CD4-positive, alpha-beta T cell (primary cell): ENCODE data around the gene AURKAIP1. TPM values are rescaled to one million over a fixed set of nuclear protein-coding genes. Genes with fewer than 3 reads are reported as not detected.

ENCODE experiments used
- ATAC-seq: fragments of 200-7000 bp; cut with Tn5 transposase; one replicate; pipeline ENCODE4 v1.10.0; 2022; ENCODE audit warnings: mild to moderate bottlenecking; ENCODE audit not compliant: poor library complexity
- CTCF ChIA-PET: fragments of 350-600 bp; sonication (Branson Sonifier 250); formaldehyde crosslinking; loops from one replicate; lab custom pipeline; 2021; ENCODE audit warnings: antibody characterized with exemption, inconsistent platforms; lab: Charles Lee
- POLR2A ChIA-PET: fragments of 350-600 bp; sonication (Branson Sonifier 250); formaldehyde crosslinking; loops from one replicate; lab custom pipeline; 2021; ENCODE audit warnings: antibody characterized with exemption, inconsistent platforms; lab: Charles Lee
- DNase-seq, 14 experiments: peaks; one replicate each; pipeline ENCODE4 v3.0.0-alpha.2; 2013 to 2020; ENCODE audit warnings: mixed read lengths in 2 of 14
- H3K27ac ChIP-seq, 2 donors: one replicate each; pipeline versions ENCODE4 v1.5.1 to v1.7.0; 2013; ENCODE audit warnings: low read length in 2 of 2, low read depth in 1 of 2, mild to moderate bottlenecking in 1 of 2
- H3K27me3 ChIP-seq, 2 experiments: 1 replicate in 1 of 2; 2 replicates in 1 of 2; pipeline versions ENCODE4 v1.6.1 to v1.7.0; 2013; ENCODE audit warnings: low read length in 2 of 2, control low read depth in 1 of 2, mild to moderate bottlenecking in 1 of 2, moderate library complexity in 1 of 2; ENCODE audit not compliant: insufficient read depth in 2 of 2, control insufficient read depth in 1 of 2
- H3K36me3 ChIP-seq: one replicate; pipeline ENCODE4 v1.6.1; 2013; ENCODE audit warnings: low read length, control low read depth; ENCODE audit not compliant: insufficient read depth
- H3K4me1 ChIP-seq: one replicate; pipeline ENCODE4 v1.6.1; 2013; ENCODE audit warnings: low read length, control low read depth; ENCODE audit not compliant: insufficient read depth
- H3K4me3 ChIP-seq: one replicate; pipeline ENCODE4 v1.5.1; 2013; ENCODE audit warnings: mild to moderate bottlenecking, low read length, moderate library complexity
- H3K9me3 ChIP-seq, 2 experiments: 1 replicate in 1 of 2; 2 replicates in 1 of 2; pipeline versions ENCODE4 v1.6.1 to v1.7.0; 2013; ENCODE audit warnings: low read length in 2 of 2, mild to moderate bottlenecking in 2 of 2, control low read depth in 1 of 2, moderate library complexity in 1 of 2; ENCODE audit not compliant: control insufficient read depth in 1 of 2, insufficient read depth in 1 of 2
- H3K27ac Mint-ChIP-seq: one replicate; pipeline ENCODE4 v1.8.0; 2020; ENCODE audit warnings: mixed read lengths
- H3K27me3 Mint-ChIP-seq: one replicate; pipeline ENCODE4 v1.8.0; 2021; ENCODE audit warnings: mixed read lengths
- H3K36me3 Mint-ChIP-seq: one replicate; pipeline ENCODE4 v1.8.0; 2021; ENCODE audit warnings: low read depth, mixed read lengths
- H3K4me1 Mint-ChIP-seq: one replicate; pipeline ENCODE4 v1.8.0; 2021; ENCODE audit warnings: low read depth, mixed read lengths
- H3K4me3 Mint-ChIP-seq: one replicate; pipeline ENCODE4 v1.8.0; 2020; ENCODE audit warnings: mild to moderate bottlenecking, mixed read lengths
- H3K9me3 Mint-ChIP-seq: one replicate; pipeline ENCODE4 v1.8.0; 2020; ENCODE audit warnings: mixed read lengths
- CTCF ChIP-seq: fragments of 200-600 bp; IDR thresholded peaks from one replicate; pipeline ENCODE4 v1.8.0; 2022; ENCODE audit warnings: antibody characterized with exemption, mild to moderate bottlenecking
- intact Hi-C, 2 experiments: fragments of 100-400 bp; cut with DNase I in 1 of 2; cut with micrococcal nuclease in 1 of 2; formaldehyde crosslinking; loops; one replicate each; pipeline versions ENCODE4 v1.15.1 to v1.9.0; 2023 to 2025; cut with DNase I, micrococcal nuclease
- total RNA-seq, 174 experiments: library from RNA in 2 of 174; stranded (reverse) in 2 of 174; gene quantifications; one replicate each; pipeline ENCODE4 v1.2.3 and lab custom pipeline; 2021 to 2026

The AURKAIP1 gene
- total RNA-seq, 2 experiments from 2014 or later, result 59.2 to 64.6 TPM

GRCh38 chr1:1397839-1398523, 23.0 kb upstream of the AURKAIP1 start:
- no peak for ATAC-seq
- H3K4me1 ChIP-seq, result peaks cover 49% of the 10 kb centered on the region
- peak overlapping the region; percentile 81 for H3K4me3 ChIP-seq
- no peaks in the 10 kb centered on the region for H3K27me3 ChIP-seq
- TF ChIP-seq CTCF, result no peak
- Mint-ChIP-seq H3K27ac (peak overlapping the region; percentile 86), H3K36me3 (peaks cover 78% of the 10 kb centered on the region), H3K27me3 (no peaks in the 10 kb centered on the region), H3K9me3 (no peaks in the 10 kb centered on the region), H3K4me1 (peaks cover 47% of the 10 kb centered on the region), H3K4me3 (peak overlapping the region; percentile 91)
- peak overlapping the region in 1 of 2 donors; percentile 1 for H3K27ac ChIP-seq
- peaks cover 74% of the 10 kb centered on the region for H3K36me3 ChIP-seq
- intact Hi-C loops, result loop anchor here (1.0 to 5.0 kb wide), 3 partner anchors 11 to 126 kb away; partner anchors contain the start of genes AURKAIP1 (in 1 of the 2) and UBE2J2 (in 1 of the 2)
- CTCF ChIA-PET, result interaction anchor here (2.0 kb wide), 1 partner anchor 26 kb away, joined by 10 read pairs; no protein-coding TSS in a partner anchor
- POLR2A ChIA-PET, result interaction anchor here (3.5 to 4.2 kb wide), 2 partner anchors 10 to 23 kb away, joined by 45 to 80 read pairs; partner anchors contain the start of genes AURKAIP1 and MRPL20
- H3K9me3 ChIP-seq, result no peaks in the 10 kb centered on the region
- DNase-seq, result no peak

DNA sequence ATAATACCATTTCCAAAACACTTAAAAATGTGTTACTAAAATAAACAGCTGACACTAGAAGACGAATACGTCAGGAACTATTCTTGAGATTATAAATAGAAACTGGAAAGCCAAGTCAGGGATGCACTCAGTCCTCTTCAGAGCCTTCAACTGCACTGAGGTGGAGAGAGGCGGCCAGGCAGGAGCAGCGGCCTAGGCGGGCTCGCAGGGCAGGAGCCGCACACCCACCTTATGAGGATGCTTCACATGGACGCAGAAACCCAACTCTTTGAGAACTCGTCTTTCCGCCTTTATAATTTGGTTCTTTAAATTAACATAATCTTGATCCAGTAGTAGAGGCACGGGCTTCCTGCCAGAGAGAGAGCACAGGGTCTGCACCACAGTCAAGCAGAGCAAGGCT, 20.2 kb upstream of the AURKAIP1 start:
- peaks cover 75% of the 10 kb centered on the region for H3K36me3 ChIP-seq
- ATAC-seq (no peak), DNase-seq (no peak)
- peaks cover 84% of the 10 kb centered on the region for H3K36me3 Mint-ChIP-seq
- H3K4me3 ChIP-seq, result no peak overlapping the region
- H3K27ac ChIP-seq, result no peak overlapping the region
- peak overlapping the region; percentile 79 for H3K4me3 Mint-ChIP-seq
- intact Hi-C loops, result loop anchor here in 1 of 2 experiments (5.0 kb wide), 1 partner anchor 123 kb away; the partner anchor contains the start of gene UBE2J2
- H3K27me3 Mint-ChIP-seq, result no peaks in the 10 kb centered on the region
- no peaks in the 10 kb centered on the region for H3K9me3 Mint-ChIP-seq
- POLR2A ChIA-PET, result no interaction called here
- no peak for TF ChIP-seq CTCF
- peaks cover 31% of the 10 kb centered on the region for H3K4me1 ChIP-seq
- CTCF ChIA-PET, result no interaction called here
- H3K27ac Mint-ChIP-seq, result peak overlapping the region; percentile 14
- H3K9me3 ChIP-seq, result no peaks in the 10 kb centered on the region
- no peaks in the 10 kb centered on the region for H3K27me3 ChIP-seq
- peaks cover 37% of the 10 kb centered on the region for H3K4me1 Mint-ChIP-seq

DNA sequence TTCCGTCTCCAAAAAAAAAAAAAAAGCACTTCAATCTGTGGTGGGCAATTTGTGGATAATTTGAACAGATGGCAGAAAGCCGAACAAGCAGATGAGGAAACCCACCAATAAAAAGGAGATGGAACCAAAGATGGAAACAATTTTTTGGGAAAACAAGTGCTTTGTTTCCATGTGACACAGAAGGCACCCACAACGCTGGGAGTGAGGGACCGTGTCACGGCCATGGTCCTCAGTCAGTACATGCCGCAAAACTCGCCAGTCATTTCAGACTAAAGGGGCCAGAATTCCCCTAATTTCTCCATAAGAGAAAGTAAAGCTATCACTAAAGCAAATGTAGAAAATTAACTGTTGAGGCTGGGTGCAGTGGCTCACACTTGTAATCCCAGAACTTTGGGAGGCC, 19.1 kb upstream of the AURKAIP1 start:
- peaks cover 28% of the 10 kb centered on the region for H3K4me1 Mint-ChIP-seq
- Histone ChIP-seq H3K27me3 (no peaks in the 10 kb centered on the region), H3K9me3 (no peaks in the 10 kb centered on the region), H3K27ac (no peak overlapping the region), H3K4me1 (peaks cover 23% of the 10 kb centered on the region), H3K36me3 (peaks cover 85% of the 10 kb centered on the region), H3K4me3 (no peak overlapping the region)
- H3K27me3 Mint-ChIP-seq, result no peaks in the 10 kb centered on the region
- intact Hi-C loops, result no loop called here
- ChIA-PET CTCF (no interaction called here), POLR2A (no interaction called here)
- no peak for TF ChIP-seq CTCF
- no peak for ATAC-seq
- H3K36me3 Mint-ChIP-seq, result peaks cover 84% of the 10 kb centered on the region
- DNase-seq, result no peak
- no peak overlapping the region for H3K27ac Mint-ChIP-seq
- H3K9me3 Mint-ChIP-seq, result no peaks in the 10 kb centered on the region
- H3K4me3 Mint-ChIP-seq, result no peak overlapping the region
